Measurements from ENCODE around the gene ARHGAP31.

Gene ARHGAP31

GRCh38 chr3:119396870-119397269, 102.7 kb downstream of the ARHGAP31 start:
- FAIRE-seq: no peak

GRCh38 chr3:119400466-119400865, 106.3 kb downstream of the ARHGAP31 start:
- no peak for FAIRE-seq

- no peak for FAIRE-seq
These were observed 106.9 kb downstream of the ARHGAP31 start for GRCh38 chr3:119401069-119401468.

- no peak for FAIRE-seq
These were observed 107.6 kb downstream of the ARHGAP31 start for GRCh38 chr3:119401503-119402440.

GRCh38 chr3:119402791-119403190, 108.6 kb downstream of the ARHGAP31 start:
- no peak for FAIRE-seq

- no peak for FAIRE-seq
These were observed 109.0 kb downstream of the ARHGAP31 start for GRCh38 chr3:119403201-119403600.

GRCh38 chr3:119405315-119405714, 111.1 kb downstream of the ARHGAP31 start:
- FAIRE-seq: no peak

GRCh38 chr3:119408243-119408950, 114.2 kb downstream of the ARHGAP31 start:
- FAIRE-seq: no peak

- FAIRE-seq: no peak
These were observed 115.7 kb downstream of the ARHGAP31 start for GRCh38 chr3:119409844-119410243.

GRCh38 chr3:119413603-119414280, 119.6 kb downstream of the ARHGAP31 start:
- no peak for FAIRE-seq

- FAIRE-seq: no peak
These were observed 122.7 kb downstream of the ARHGAP31 start for GRCh38 chr3:119416873-119417272.

- no peak for FAIRE-seq
These were observed 123.8 kb downstream of the ARHGAP31 start for GRCh38 chr3:119417771-119418512.

- no peak for FAIRE-seq
These were observed 124.5 kb downstream of the ARHGAP31 start for GRCh38 chr3:119418641-119419040.

GRCh38 chr3:119420196-119420595, 126.0 kb downstream of the ARHGAP31 start:
- no peak for FAIRE-seq

- no peak for FAIRE-seq
These were observed 133.5 kb downstream of the ARHGAP31 start for GRCh38 chr3:119427669-119428068.

GRCh38 chr3:119428538-119428937, 134.4 kb downstream of the ARHGAP31 start:
- no peak for FAIRE-seq

- FAIRE-seq: no peak
These were observed 139.6 kb downstream of the ARHGAP31 start for GRCh38 chr3:119433613-119434325.

GRCh38 chr3:119434703-119435102, 140.5 kb downstream of the ARHGAP31 start:
- no peak for FAIRE-seq

- no peak for FAIRE-seq
These were observed 142.8 kb downstream of the ARHGAP31 start for GRCh38 chr3:119436977-119437376.

GRCh38 chr3:119437691-119438258, 143.6 kb downstream of the ARHGAP31 start:
- FAIRE-seq: no peak

- no peak for FAIRE-seq
These were observed 149.0 kb downstream of the ARHGAP31 start for GRCh38 chr3:119443179-119443578.

GRCh38 chr3:119444590-119444989, 150.4 kb downstream of the ARHGAP31 start:
- no peak for FAIRE-seq
